HuH-7.5 (cell line): ENCODE results near the gene JAG1.

ENCODE experiments used
- DNase-seq: peaks from one replicate; pipeline ENCODE4 v3.0.0; 2011; ENCODE audit warnings: low spot score

JAG1 gene

DNA sequence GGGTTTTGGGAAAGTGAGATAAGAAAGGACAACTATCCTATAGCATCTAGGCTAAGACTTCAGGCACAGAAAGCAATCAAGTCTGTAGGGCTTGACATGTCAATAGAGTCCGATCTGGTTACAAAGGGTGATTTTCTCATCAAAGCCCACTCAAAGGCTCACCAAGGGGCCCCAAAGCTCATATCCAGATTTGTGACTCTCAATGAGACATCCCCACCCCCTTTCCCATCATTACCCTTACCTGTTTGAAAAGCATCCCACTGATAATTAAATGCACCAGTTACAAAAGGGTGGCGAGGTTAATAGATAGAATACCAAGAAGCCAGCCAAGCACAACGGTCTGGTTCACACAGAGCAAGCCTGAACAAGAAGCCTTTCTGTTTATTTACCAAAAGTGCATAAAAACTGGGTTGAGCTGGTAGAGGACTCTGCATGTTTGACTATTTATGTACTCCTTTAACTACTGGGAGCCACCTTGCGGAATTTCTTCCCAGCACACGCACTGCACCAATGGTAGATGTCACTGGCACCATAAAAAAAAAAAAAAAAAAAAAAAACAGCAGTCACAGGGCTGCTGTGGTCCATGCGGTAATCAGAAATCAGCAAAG lies 6.1 kb downstream of the JAG1 start:
- no peak for DNase-seq

DNA sequence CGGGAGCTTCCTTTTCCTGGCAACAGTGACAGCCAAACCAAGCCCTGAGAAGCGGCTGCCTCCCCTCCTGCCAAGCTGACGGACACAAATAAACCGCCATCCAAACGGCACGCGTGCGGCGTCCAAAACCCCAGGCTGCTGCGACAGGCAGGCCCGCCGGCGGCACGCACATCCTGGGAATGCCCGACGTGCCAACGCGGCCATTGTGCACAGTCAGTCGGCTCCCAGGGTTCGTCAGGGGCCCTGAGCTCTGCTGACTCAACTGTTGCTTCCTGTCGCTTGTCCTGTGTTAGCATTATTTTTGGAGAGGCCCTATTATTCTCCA lies 6.8 kb downstream of the JAG1 start:
- DNase-seq = no peak

DNA sequence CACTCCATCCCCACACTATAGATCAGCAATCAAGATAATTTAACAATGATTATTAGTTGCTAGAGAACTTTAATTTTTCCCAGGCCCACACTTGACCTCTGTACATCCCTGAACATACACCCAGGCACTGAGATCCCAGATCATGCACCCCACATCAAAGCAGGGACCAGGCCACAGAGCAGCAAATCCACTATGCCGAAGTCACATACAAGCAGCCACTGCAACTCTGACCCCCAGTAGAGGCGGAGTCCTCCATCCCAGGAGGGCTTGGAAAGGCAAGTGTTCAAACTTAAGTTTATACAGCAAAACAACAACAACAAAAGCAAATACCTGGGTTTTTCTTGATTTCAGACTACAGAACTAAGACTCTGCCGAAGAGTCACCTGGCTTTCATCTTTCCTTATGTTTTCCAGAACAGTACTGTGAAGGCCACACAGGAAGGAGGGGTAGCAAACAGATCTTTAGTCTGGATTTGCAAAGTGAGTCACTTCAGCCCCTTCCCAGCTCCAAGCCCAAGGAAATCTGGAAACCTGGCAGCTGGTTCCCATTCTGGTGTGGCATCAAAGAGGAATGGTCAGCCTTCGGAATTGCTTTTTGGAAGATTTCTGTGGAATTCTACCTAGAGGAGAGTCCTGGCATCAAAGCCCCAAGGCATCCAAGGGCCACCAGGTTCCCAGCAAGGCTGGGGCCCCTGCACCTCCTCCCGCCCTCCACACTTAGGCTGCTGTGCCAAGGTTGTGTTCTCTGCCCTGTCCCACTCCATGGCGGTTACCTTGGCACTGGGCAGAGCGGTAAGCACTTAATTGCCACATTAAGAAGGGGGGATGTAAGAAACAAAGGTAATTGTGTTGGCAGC lies 7.3 kb downstream of the JAG1 start:
- no peak for DNase-seq

DNA sequence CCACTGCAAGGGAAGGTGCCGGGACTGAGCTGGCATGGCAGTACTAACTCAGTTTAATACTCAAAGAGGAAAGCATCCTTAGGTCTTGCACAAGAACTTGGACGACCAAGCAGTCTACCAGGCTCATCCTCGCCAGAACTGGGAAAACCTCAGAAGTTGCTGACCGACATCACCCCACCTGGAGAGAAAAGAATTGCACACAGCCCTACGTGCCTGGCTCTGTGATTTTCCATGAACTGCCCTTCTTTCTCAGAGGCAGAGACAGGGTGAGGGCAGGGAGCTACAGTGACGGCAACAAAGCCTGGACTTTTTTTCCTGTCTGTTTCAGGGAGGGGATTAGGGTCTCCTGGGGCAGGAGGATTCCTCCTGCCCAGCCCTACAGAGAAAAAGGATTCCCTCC lies 8.0 kb downstream of the JAG1 start:
- no peak for DNase-seq

DNA sequence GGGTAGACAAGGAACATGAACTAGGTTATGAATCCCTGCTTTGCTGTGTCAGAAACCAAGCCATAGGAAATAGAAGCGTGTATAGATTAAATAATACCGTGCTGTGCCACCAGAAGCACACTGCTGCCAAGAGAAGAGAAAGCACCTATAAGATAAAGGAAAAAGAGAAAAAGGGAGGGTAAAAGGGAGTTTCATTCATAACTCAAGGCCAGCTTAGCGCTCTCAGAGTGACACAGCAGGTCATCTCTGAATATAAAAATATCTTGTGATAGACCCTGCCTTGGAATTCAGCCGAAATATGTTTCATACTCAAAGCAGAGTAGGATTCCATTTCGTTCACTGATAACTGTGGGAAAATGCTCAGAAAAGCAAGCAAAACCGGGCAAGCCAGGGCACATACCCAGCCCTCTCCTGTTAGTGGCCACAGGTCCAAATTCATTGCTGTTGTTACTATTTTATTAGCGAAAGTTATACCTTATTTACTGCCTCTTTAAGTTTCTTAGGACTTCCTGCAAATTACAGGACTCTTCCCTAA lies 8.7 kb downstream of the JAG1 start:
- no peak for DNase-seq

DNA sequence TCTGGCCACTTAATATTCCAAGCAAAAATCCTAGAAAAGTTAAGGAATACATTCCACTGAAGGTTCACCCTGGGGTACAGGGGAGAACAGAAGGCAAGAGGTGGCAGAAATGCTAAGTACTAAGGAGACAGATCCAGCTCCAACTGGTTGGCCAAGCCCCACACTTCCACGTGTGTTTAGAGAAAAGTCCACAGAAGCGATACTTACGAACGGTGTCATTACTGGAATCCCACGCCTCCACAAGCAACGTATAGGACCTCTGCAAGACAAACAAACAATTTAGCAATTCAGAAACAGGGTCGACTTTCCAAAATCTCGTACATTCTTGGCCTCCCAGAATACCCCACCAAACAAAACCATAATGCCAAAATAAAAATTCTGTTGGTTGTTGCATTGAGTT lies 10.0 kb downstream of the JAG1 start:
- no peak for DNase-seq

DNA sequence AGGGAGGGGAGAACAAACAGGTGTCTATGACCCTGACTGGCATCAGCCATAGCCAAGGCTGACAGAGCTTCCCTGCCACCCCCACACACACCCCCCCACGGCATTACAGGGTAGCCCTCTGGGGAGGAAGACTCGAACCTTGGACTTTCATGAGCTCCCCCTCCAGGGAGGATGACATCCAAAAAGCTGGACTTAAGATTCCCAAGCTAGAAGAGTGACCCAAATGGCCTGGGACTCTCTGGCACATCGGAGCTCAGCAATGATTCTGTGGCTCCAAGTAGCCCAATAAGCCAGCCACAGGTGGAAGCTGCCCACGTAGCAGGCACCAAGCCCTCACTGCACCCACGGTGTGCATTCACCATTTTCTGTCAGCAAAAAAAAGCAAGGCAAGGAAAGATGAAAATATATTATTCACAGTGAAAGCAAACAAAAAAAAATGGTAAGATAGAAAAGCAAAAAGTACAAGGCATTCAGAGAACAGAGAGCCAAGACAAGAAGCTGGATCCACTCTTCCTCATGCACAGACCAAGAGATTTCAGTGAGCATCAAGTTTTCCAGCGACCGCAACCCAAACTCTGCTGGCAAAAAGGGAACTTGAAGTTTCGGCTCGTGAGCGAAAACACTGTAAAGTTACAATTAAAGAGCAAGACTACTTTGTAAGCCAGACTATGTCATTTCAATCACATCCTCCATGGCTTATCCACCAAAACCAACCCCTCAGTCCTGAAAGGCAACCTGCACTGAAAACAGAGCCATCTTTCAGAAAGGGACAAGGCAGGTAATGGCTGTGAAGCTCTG lies 10.9 kb downstream of the JAG1 start:
- DNase-seq = no peak

DNA sequence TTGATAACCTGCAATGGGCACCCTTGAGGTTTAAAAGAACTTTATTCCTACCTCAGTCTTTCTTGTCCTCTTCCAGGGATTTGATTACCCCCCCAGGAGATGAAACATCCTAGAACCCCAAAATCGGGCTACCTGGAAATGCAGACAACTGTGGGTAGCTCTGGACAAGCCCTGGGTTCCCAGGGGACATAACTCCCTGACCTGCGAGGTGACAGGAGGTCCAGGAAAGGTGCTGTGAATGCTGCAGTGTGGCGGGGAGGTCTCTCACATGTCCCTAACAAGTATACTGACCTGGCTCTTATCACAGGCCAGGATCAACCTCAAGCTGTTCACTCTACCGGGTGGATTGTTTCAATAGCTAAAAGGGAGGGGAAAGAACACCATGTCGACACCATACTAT lies 11.6 kb downstream of the JAG1 start:
- DNase-seq = no peak

DNA sequence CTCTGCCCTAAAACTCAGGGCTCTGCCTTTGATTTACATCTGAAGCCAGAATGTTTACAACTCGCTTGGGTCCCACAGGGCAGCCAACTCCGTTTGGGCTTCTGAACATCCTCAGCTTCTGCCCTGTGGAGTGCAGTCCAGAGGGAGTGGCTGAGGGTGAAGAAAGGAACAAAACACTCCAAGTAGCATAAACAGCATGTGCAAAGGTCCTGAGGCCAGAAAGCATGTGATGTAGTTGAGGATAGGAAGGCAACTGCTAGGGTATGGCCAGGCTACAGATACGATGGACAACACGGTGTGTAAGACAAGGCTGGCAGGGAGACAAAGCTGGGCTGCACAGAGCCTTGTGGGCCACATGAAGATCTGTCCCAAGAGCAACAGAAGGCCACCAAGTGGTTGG lies 12.5 kb downstream of the JAG1 start:
- no peak for DNase-seq

DNA sequence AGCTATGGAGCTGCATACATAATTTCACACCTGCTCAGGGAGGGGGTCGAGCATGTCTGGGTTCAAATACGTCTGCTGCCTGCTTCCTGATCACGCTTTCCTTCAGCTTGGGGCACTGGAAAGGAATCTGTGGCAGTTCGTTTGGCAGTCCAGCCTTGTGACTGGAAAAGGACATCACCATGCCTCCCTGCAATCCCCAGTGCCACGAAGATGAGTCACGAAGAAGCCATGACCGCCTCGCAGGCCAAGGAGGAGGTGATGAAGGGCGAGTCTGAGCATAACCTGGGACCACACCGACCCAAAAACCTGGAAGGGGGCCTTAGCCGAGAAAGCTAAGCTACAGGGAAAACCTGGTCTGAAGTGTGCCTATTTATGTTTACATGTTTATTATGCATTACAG lies 13.1 kb downstream of the JAG1 start:
- DNase-seq = no peak

DNA sequence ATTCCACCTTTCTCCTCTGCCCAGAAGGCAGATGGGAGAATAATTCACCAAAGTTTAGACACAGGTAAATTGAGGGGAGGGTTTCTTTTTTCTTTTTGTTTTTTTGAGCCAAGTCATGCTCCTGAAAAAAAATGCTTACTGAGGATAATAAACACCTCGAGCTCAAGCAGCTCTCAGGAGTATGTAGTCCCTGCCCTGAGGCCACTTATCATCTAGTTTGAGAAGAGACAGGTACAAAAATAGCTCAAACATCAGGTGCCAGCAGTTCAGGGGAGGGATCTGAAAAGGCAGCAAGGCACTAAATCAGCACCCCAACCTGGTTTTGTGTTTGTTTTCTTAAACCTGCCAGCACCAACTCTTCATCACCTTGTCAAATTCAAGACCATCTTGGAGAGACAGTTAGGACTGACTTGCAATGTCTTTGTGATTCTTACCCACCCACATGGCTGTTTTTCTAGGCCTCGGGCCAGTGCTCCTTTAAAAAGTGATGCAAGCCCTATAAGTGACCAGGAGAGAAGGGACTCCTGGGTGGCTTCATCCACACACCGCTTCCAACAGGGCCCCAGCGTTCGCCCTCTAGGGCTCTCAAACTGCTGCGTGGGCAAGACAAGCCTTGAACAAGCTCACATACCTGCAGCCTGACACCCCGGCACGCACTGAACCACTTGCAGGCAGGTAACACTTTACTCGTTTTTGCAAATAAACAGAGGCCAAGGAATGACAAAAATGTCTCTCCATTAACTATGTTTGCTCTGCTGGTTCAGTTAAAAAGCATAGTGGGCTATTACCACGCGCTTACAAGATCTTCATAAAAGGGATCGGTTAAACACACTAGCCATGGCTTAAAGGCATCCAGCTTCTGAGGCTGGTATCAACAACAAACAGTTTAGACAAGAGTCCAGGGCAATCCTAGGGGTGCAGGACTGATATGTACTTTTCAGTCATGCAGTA lies 13.9 kb downstream of the JAG1 start:
- DNase-seq = no peak

DNA sequence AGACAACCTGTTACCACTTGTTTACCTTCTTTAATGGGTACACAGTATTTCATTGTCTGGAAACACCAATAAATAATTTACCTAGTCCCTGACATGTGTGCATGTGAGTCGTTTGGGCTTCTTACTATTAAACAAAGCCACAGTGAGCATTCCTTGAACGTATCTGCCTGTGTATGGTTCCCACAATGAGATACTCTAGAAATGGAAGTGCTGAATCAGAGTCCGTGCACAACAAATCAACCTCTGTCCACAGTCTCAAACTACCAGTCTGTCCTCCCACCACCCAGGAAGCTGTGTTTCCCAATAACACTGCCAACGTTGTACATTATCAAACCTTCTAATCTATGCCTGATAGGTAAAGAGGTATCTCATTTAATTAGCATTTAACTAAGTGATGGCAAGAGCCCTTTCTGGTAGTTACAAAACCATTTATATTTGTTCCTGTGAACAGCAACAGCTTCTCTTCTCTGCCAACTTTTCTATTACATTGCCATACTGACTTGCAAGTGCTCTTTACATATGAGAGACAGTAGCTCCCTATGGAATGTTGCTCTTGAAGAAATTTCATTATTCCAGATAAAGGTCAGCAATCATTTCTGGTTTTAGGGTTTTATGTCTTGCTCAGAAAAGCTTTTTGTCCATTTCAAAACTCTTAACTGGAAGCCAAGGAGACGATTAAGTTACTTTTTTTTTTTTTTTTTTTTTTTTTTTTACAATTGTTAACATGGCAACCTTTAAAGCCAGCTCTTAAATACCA lies 14.7 kb downstream of the JAG1 start:
- no peak for DNase-seq

DNA sequence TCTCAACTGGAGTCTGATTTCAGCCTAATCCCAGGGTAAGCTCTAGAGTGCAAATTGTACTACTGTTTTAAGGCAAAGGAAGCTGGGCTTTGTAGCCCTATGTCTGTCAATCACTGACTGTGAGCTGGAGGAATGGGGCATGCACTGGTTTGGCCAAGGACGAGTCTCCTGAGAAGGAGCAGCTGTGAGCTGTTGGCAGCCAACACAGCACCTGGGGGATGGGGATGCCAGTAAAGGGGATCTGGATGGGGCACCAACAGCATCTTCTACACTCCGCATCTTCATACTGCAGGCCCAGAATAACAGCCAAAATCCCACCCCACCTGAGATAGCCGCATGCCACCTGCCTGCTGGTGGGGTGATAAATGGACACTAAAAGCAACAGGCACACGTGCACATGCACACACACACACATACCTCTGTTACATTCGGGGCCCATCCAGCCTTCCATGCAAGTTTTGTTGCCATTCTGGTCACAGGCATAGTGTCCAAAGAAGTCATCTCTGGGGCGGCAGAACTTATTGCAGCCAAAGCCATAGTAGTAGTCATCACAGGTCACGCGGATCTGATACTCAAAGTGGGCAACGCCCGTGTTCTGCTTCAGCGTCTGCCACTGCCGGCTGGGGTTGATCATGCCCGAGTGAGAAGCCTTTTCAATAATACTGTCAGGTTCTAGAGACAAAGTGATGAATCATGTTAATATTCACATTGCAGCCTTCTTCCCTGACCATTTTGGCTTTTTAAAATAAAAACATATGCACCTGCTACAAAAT lies 15.6 kb downstream of the JAG1 start:
- DNase-seq = no peak

DNA sequence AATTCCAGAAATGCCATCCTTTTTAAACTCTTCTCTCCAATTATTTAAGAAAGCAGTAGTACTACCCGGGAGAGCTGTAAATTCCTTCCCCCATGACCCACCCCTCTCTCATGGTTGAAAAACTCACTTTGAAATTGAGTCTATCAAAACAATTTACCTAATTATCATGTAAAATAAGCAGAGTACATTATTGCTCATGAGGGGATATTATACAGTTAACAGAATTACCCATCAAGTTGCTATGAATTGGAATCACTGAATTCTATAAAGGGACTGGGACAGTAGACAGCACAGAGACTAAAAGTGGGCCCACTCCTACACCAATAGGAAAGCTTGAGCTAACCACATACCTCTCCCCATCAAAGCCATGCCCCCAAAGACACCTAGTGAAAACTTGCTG lies 16.3 kb downstream of the JAG1 start:
- DNase-seq = no peak

DNA sequence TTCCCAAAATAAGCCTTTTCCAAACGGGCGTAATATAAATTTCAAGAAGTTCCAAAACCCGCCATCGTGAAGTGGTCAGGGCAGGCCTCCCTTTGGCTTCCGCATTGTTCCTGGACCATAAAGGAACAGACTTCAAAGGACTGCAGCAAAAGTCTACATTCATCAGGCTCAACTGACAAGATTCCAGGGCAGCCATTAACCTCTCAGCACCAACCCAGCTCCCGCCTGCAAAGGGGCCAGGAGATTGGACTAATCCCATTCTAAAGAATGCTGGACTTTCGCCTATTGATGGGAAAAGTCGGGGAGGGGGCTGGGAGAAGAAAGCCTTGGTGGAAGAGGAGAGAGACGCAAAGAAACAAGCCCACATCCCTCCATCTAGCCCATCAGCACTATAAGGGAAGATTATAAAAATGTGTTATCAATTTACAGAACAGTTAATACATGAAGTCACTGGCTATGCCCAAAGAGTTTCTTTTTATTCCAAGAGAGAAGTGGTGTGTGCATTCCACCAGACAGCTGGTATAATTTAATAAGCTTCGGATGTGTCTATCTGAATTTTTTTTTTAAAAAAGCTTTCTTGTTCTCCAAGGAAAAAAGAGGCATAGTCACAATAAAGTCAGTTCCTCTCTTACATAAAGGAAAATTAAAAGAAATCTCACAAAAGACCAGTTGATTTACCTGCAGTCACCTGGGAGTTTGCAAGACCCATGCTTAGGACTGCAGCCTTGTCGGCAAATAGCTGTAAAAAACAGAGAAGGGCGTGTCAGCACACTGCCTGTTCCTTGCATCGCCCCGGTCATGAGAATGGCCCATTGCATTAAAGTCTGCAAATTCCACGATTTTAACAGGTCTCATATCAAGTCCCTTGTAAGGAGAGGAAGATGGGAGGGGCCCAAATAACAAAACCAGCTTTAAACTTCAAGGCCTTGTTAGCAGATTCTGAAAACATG lies 17.8 kb downstream of the JAG1 start:
- no peak for DNase-seq

DNA sequence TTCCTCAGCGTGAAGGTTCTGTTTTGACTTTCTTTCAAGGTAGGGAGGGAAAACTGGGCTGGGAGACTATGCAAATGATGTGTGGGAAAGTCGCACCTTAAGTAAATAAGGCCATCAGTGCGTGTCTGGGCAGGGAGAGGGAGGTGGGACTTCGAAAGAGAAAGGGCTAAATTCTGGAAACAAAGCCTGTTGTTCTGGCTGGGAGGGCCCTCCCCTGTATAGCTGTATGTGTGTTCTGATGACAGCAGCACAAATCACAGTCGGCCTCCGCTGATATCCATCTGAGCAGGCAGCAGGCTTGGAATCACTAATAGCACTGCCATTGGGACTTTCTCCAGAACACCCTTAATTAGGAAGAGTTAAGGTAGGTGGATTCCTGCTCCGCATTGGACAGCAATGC lies 19.2 kb downstream of the JAG1 start:
- DNase-seq = no peak

DNA sequence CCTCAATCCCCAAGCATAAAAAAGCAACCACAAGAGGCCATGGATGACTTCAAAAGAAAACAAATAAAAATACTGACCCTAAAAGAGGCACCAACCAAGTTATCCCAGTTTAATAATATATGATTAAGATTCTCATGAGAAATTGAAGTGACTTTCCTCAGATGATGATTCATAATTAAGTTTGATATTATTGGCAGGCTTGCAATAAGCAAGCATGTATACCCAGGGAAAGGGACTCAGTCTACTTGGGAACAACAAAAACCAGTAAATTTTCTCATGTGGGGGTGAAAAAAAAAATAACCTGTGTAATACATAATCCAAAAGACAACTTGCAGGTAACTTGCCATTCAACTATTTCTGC lies 19.6 kb downstream of the JAG1 start:
- no peak for DNase-seq

DNA sequence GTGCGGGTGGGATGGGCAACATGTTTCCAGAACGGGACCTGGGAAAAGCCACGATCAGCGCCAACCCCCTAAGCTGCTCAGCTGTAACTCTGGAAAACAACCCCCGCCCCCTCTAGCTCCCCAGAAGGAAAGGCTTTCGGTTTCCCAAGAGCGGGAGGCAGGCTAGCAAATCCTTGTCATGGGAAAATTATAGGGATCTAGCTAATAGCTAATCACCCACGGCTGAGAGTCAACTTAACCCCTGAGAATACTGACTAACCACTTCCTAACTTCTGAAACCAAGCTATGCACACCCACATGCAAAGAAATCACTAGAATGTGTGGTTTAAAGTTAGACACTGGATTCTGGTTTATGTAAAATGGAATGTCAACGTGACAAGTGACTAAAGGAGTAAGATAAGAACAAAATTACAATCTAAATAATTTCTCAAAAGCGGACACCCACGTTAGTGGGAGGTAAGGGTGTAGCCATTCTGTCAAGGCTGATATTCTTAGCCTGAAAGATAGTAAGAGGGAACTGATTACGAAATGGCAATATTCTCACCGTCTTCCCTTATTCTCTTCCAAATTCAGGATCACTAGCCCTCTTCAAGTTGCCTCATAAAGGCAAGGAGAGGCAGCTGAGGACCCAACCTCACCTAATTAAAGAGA lies 20.1 kb downstream of the JAG1 start:
- no peak for DNase-seq
